GM21515 (cell line): ENCODE measurements around the gene MLXIP.
A peak's percentile ranks its signal among the peaks of the same experiment; 100 is the strongest.

ENCODE experiments used
- ATAC-seq: cut with Tn5 transposase; IDR thresholded peaks from one replicate; pipeline ENCODE4 v1.9.1; 2021; ENCODE audit not compliant: unreplicated experiment

MLXIP gene

DNA sequence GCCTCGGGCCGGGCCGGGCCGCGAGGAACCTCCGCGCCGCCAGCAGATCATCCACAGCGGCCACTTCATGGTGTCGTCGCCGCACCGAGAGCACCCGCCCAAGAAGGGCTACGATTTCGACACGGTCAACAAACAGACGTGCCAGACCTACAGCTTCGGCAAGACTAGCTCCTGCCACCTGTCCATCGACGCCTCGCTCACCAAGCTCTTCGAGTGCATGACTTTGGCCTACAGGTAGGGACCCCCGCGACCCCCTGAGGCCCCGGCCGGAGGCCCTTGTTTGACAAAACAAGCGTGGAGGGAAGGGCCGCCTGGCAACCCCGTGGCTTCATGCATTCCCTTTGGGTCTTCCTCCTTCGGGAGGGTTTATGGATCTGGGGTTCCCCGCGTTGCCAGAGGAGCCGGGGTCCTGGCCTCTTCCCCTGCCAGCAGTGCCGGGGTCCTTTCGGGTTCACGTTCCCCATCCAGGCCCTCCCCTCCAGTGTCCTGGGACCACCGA lies 526 bp downstream of the MLXIP start:
- peak; percentile 15 for ATAC-seq

DNA sequence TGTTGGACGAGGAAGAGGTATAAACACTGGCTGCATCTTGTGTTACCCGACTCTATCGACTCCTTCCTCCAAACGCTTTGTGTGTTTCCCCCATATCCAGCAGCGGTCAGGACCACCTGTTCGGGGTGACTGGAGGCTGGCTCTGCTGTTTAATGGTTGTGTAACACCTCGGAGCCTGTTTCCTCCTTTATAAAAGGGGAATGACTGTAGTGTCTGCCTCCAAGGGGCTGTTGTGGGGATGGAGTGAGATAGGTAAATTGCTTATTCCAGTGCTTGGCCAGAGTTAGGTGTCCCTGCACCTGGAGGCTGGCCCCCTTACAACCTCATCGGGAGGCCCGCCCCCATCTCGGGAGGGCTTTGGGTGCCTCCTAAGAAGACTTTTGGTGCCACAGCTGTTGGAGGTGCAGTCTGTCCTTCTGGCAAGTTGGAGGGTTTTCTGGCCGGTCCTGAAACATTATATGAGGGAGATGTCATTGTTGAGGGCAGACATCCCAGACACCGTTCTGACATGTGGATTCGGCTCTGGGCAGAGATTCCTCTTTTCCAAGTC lies 1.1 kb downstream of the MLXIP start:
- no peak for ATAC-seq

DNA sequence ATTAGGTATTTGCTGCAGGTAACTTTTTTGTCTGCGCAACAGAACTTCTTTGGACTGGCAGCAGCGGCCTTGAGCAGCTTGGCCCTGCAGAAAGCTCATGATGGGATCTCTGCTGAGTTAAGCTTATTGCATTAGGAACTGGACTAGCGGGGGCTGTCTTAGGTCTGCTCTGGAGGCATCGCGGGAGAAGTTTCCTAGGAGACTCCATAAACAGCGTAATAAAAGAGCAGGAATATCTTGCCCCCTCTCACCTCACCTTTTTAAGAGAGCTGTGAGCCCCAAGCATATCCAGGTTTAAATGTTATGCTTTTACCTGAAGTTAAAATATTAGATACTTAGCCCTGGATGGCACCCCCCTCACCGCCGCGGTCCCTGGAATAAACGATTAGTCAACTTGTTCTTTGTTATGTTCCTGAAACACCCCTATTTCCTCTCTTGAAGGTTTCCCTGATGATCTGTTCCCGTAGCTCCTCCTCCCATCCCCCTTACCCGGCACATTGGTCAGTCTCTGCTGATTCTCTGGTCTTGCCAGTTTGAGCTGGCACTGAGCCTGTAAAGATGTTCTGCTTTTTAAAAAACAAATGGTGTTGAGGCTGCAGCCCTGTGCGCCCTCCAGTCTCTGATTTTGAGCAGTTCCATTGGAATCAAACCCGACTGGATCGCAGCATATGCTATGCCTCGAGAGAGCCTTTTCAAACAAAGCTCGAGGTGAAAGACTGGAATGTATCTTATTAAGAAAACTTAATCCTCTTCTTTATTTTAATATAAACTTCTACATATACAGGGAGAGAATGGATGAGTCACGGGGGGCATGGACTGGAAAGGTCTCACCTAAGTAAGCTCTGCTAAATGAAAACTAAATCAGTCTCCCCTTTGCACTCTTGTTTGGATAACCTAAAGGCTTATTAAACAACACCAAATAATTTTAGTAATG lies 1.9 kb downstream of the MLXIP start:
- no peak for ATAC-seq

DNA sequence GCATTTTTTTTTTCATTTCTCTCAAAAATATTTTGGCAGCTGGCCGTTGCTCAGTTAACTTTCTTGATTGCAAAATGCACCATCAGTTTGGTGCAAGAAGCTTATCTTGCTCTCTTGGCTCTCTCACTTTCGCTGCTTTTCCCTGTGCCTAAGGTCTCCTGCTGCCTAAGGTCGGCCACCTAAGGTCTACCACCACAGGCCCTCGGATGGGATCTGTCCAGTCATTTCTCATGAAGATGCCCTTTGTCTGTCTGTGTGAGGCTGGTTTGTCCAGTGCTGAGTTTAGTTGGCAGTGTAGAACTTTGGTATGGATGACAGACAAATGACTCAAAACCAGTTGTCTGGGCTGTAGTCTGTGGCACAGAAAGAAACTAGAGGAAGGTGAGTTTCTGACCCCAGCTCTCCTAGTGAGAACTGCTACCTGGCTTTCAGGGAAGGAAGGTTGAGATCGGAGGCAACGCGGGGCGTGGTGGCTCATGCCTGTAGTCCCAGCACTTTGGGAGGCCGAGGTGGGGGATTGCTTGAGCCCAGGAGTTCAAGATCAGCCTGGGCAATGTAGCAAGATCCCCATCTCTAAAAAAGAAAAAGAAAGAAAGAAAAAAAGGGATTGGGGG lies 2.6 kb downstream of the MLXIP start:
- no peak for ATAC-seq

DNA sequence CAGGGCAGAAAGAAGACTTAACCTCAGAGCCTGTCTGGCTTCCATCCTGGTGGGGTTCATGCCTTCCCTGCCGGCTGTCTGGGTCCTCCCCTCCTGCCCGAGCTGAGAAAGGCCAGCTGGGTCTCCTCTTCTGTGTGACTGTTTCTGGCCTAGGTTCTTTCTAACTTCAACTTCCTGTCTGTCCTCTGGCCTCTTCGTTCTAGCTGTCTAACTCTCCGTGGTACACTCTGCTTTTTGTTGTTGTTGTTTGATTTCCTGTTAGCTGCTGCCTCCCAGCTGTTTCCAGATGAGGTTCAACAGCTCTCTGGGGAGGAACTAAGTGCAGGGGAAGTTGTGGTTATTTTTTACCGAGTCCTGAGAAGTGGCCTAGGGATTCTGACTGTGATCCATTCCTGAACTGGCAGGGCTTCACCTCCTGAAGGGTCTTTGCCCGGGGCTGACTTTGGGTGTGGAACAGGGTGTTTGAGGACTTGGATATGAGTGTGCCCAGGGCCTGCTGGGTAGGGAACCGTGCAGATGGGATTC lies 3.2 kb downstream of the MLXIP start:
- peak; percentile 42 for ATAC-seq

DNA sequence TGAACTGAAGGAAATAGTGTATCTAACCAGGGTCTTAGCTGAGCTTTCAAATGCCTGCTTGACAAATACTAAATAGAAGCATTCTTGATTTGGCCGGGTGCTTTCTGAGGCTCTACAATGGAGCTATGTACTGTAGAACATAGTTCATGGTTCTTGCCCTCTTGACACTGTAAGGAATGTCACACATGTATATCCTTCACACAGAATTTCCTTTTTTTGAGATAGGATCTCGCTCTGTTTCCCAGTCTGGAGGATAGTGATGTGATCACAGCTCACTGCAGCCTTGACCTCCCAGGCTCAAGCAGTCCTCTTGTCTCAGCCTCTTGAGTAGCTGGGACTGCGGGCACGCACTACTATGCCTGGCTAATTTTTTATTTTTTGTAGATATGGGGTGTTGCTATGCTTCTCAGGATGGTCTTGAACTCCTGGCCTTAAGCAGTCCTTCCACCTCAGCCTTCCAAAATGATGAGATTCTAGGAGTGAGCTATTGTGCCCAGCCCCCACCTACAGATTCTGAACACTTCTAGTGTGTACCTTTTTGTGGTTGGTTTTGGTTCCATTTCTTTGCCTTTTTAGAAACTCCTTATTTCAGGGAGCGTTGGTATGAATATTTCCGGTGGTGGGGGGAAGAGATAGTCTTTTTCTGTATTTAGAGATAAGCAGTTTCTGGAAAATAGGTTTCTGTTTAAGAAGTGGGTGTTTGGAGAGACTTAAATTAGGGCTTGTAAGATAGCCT lies 4.2 kb downstream of the MLXIP start:
- ATAC-seq = no peak

DNA sequence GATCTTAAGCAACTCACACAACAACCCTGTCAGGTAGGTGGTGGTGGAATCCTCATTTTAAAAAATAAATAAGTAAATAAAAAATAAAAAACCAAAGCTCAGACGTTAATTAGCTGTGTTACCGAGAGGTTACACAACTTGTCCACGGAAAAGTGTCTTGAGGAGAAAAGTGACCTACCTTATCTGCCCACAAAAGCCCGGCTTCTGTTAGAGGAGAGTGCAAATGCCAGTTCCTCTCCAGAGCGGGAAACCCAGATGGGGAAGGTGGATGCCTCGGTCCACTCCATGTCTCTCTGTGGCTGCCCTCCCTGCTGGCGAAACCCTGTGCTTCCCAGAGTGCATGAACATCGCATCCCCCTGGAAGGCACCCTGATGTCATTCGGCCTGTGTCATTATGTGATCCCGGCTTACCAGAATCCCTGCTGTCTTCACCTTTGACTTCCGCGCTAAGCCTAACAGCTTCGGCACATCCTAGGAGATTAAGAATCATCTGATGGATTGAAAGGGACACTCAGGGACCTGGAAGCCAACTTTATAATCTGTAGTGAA lies 6.4 kb downstream of the MLXIP start:
- ATAC-seq = no peak

DNA sequence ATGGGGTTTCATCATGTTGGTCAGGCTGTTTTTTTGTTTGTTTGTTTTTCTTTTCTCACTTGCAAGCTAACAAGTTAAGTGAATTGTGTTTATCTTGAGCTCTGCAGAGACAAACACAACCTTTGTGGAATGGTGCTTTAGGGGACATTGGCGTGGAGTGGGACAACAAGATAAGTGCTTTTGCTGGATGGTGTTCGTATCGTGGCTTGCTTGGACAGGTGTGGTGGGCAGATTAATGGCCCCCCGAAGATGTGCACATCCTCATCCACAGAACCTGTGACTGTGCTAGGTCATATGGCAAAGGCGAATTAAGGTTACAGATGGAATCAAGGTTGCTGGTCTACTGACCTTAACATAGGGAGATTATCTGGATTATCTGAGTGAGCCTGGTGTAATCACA lies 7.0 kb downstream of the MLXIP start:
- ATAC-seq = no peak

DNA sequence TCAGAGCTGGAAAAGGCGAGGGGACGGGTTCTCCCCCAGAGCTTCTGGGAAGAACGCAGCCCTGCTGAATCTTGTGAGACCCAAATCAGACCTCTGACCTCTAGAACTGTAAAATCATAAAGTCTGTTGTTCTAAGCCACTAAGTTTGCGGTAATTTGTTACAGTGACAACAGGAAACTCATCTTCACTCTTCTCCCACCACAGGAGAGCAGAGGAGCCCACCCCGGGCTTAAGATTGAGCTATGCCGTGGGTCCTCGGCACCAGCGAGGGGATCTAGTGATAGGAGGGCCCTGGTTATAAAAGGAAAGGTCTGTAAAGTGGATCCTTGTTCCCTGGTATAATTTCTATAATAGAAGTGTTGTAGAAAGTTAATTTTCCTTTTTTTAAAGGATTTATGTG lies 7.6 kb downstream of the MLXIP start:
- no peak for ATAC-seq

DNA sequence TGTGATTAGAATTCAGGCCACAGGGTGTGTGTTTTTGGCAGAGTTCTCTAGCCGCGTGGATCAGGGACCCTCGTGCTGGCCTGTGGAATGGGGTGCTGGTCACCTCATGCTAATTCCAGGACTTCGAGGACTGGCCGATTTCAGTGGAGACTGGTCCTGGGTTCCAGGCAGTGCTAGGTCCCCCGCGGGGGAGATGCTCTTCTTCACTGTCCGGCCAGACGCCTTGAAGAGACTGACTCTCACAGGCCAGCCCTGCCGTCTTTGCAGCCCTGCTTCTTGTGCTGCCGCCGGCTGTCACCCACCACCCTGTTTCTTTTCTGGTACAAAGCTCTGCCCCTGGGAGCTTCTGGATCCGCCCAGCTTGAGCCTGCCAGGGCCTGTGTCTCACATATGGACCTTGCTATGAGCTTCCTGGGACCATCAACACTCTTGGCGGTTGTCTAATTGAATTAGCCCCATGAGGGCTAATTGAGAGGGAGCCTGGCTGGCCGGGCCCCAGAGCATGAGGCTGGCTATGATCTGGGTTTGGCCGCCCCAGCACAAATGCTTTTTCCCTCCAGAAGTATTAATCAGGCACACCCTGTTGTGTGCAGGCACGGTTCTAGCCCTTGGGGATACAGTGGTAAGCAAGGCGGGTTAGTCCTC lies 8.2 kb downstream of the MLXIP start:
- no peak for ATAC-seq

DNA sequence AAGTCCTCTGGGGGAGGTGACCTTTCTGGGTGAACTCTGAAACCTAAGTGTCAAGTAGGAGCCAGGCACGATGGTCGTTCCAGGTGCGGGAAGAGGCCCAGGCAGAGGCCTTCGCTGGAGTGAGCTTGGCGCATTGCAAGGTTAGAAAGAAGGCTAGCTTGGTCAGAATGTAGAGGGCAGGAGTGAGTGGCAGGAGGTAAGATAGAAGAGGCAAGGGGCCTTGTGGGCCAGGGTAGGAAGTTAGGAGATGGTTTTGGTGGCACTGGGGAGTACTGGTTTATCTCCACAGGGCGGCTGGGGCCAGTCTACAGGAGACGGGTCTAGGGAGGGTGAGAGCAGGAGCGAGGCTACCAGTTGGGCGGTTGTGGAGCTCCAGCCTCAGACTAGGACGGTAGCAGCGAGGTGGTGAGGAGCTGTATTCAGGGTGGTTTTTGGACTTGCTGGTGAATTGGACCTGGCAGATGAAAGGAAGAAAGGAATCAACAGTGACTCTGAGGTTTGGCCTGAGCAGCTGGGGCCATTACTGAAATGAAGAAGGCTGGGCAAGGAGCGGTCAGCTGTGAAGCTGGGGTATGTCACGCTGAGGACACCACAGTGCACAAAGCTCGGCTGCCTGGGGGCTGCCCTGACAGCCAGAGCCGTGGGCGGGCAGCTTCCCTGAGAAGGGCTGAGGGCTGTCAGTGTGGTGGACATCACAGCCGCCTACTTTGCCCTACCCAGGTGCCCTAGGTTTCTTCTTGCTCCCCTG lies 9.0 kb downstream of the MLXIP start:
- no peak for ATAC-seq

DNA sequence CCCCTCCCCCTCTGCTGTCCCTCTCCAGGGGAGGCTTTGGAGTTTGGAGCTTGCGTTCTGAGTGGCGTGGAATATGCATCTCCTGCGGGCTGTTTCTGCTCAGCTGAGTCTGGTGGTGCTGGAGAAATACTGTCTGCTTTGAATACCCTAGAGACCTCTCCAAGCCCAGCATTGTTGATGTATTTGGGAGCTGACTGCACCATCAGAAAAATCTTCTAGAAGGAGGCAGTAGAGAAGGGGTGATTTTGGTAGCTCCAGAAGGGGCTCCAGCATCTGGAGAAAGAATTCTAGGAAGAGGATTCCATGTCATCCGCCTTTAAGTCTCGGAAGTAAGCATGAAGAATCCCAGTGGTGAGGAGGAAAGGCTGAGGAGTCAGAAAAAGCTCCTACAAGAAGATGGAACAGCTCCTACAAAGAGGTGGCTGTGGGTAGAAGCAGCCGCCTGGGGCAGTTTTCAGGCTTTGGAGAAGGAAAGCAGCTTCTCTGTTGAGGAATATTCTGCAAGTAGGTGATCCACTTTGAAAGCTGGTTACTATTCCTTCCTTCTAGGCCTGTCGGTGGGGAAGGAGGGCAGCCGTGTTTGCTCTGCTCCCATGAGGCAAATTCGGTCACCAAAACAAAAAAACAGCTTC lies 9.7 kb downstream of the MLXIP start:
- ATAC-seq = no peak

DNA sequence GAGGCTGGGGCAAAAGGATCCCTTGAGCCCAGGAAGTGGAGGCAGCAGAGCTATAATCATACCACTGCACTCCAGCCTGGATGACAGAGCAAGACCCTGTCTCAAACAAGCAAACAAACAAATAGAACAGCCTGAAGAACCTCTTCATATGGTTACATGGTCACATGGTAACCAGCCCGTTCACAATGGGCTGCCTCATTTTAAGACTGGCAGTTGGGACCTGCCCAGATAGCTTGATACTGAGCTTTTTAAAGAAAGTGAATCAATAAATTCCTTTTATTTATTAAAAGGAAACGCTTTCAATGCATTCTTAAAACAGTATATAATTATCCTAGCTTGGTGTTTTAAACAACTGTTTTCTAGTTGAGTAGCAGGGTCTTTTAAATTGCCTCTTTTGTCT lies 10.5 kb downstream of the MLXIP start:
- ATAC-seq = no peak

DNA sequence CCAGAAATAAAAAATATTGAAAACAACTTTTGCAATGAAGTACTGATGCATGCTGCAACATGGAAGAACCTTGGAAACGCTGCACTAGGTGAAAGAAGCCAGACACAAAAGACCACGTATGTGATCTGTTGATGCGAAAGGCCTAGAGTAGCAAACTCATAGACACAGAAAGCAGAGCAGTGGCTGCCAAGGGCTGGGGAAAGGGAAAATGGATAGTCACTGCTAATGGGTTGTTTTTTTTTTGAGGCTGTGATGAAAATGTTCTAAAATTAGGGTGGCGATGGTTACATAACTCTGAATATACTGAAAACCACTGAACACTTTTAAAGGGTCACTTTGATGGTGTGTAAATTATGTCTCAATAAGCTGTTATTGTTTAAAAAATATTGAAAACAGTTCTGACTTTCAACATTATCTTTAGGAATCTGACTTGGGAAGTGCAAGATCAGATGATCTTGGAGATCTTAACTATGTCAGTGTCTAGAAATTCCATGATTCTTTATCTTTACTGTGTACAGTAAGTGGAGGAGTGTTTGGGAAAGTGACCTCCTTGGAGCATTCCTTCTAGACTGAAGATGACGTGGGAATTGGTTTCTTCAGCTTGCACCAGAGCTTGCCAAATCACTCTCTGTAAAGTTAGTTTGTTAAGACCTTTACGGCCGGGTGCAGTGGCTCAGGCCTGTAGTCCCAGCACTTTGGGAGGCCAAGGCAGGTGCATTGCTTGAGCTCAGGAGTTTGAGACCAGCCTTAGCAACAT lies 12.4 kb downstream of the MLXIP start:
- ATAC-seq = no peak

DNA sequence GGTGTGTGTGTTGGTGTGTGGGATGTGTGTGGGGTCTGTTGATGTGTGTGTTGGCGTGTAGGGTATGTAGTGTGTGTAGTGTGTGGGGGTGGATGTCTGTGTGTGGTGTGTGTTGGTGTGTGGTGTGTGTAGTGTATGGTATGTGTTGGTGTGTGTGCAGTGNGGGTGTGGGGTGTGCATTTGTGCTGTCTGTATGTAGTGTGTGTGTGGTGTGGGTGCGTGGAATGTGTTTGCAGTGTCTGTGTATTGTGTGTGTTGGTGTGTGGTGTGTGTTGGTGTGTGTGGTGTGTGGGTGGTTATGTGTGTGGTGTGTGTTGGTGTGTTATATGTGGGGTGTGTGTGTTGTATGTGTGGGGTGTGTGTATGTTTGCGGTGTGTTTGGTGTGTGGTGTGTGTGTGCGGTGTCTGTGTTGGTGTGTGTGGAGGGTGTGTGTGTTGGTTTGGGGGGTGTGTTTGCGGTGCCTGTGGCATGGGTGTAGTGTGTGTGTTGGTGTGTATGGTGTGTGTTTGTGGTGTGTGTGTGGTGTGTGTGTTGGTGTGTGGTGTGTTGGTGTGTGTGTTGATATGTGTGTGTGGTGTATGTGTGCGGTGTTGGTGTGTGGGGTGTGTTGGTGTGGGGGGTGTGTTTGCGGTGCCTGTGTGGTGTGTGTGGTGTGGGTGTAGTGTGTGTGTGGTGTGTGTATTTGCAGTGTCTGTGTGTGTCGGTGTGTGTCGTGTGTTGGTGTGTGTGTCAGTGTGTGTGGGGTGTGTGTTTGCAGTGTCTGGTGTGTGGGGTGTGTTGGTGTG lies 14.7 kb downstream of the MLXIP start:
- no peak for ATAC-seq

DNA sequence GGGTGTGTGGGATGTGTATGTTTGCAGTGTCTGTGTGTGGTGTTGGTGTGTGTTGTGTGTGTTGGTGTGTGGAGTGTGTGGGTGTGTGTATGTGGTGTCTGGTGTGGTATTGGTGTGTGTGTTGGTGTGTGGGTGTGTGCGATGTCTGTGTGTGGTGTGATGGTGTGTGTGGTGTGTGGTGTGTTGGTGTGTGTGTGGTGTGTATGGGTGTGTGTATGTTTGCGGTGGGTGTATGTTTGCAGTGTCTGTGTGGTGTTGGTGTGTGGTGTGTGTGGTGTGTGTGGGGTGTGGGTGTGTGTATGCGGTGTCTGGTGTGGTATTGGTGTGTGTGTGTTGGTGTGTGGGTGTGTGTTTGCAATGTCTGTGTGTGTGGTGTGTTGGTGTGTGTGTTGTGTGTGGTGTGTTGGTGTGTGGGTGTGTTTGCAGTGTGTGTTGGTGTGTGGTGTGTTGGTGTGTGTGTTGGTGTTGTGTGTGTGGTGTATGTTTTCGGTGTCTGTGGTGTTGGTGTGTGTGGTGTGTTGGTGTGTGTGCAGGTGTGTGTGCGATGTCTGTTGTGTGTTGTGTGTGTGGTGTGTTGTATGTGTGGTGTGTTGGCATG lies 15.7 kb downstream of the MLXIP start:
- no peak for ATAC-seq
